Breast epithelium (tissue), 3 donors: Measurements from ENCODE around the gene BABAM2.

Source experiments
- POLR2A ChIP-seq: fragments of 450-650 bp; IDR thresholded peaks from one replicate; pipeline ENCODE4 v1.6.1; 2016; ENCODE audit warnings: antibody characterized with exemption, mild to moderate bottlenecking, moderate library complexity
- POLR2AphosphoS5 ChIP-seq, 3 donors: sonication (generic); formaldehyde crosslinking; IDR thresholded peaks; one replicate each; pipeline ENCODE4 v1.6.1; 2017; ENCODE audit warnings: antibody characterized with exemption in 3 of 3
- TF ChIP-seq, protein P1 (sequence below), 3 donors: fragments of 450-650 bp; IDR thresholded peaks; one replicate each; pipeline ENCODE4 v1.5.1; 2016 to 2017; ENCODE audit warnings: antibody characterized with exemption in 3 of 3, mild to moderate bottlenecking in 3 of 3, moderate library complexity in 3 of 3

DNA sequence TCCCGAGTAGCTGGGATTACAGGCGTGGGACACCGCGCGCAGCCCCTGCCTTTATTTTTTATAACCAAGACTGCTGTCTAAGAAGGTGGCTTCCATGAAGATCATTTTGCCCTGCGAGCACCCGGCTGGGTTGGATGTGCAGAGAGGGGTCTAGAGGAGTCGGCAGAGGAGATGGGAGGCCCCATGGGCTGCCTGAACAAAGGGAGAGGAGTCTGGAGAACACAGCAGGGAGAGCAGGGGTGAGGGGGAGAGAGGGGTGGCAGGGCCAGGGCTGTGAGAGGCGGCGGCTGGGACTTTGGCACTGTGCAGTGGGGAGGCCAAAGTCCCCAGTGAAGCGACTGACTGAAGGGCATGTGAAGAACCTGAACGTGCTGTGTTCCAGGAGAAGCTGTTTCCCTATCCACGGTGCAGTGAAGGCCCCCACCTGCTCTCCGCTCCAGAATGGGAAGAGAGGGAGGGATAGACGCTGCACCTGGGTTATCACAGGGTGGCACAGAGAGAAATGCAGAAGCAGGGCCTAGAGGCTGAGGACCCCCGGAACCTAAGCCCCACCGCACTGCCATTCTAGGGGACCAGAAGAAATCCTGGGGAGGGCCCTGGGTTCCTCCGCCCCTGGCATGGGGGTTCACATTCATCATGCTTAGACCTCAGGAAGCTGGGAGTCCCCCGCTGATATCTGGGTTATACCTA is 477.3 kb downstream of the BABAM2 start:
- TF ChIP-seq, protein P1, sequence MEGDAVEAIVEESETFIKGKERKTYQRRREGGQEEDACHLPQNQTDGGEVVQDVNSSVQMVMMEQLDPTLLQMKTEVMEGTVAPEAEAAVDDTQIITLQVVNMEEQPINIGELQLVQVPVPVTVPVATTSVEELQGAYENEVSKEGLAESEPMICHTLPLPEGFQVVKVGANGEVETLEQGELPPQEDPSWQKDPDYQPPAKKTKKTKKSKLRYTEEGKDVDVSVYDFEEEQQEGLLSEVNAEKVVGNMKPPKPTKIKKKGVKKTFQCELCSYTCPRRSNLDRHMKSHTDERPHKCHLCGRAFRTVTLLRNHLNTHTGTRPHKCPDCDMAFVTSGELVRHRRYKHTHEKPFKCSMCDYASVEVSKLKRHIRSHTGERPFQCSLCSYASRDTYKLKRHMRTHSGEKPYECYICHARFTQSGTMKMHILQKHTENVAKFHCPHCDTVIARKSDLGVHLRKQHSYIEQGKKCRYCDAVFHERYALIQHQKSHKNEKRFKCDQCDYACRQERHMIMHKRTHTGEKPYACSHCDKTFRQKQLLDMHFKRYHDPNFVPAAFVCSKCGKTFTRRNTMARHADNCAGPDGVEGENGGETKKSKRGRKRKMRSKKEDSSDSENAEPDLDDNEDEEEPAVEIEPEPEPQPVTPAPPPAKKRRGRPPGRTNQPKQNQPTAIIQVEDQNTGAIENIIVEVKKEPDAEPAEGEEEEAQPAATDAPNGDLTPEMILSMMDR (IDR thresholded peaks at IDR 0.05): no peak
- TF ChIP-seq POLR2A: no peak
- TF ChIP-seq POLR2AphosphoS5 (IDR thresholded peaks at IDR 0.05): no peak
